Trophoblast cell (in vitro differentiated cells and primary cell): ENCODE measurements around the gene STAB1.

ENCODE experiments used
- DNase-seq, 2 donors: peaks; one replicate each; pipeline ENCODE4 v3.0.0-alpha.2; 2016
- H2AFZ ChIP-seq: 2 replicates; pipeline ENCODE4 v1.6.1; 2013; ENCODE audit warnings: low read length, moderate library complexity, mild to moderate bottlenecking; ENCODE audit not compliant: insufficient read depth, poor library complexity
- H2AK5ac ChIP-seq: 2 replicates; pipeline ENCODE4 v1.6.1; 2013; ENCODE audit warnings: mild to moderate bottlenecking, low read length
- H2BK120ac ChIP-seq: 2 replicates; pipeline ENCODE4 v1.6.1; 2013; ENCODE audit warnings: low read length, mild to moderate bottlenecking, moderate library complexity; ENCODE audit not compliant: insufficient read depth, poor library complexity
- H2BK12ac ChIP-seq: 2 replicates; pipeline ENCODE4 v1.6.1; 2013; ENCODE audit warnings: mild to moderate bottlenecking, low read length, moderate library complexity
- H2BK5ac ChIP-seq: 2 replicates; pipeline ENCODE4 v1.6.1; 2013; ENCODE audit warnings: low read length, low read depth, moderate library complexity, mild to moderate bottlenecking; ENCODE audit not compliant: poor library complexity
- H3K14ac ChIP-seq: 2 replicates; pipeline ENCODE4 v1.6.1; 2013; ENCODE audit warnings: mild to moderate bottlenecking, low read length
- H3K18ac ChIP-seq: 2 replicates; pipeline ENCODE4 v1.6.1; 2013; ENCODE audit warnings: mild to moderate bottlenecking, low read length
- H3K23ac ChIP-seq: 2 replicates; pipeline ENCODE4 v1.6.1; 2013; ENCODE audit warnings: low read length
- H3K27ac ChIP-seq: 2 replicates; pipeline ENCODE4 v1.5.1; 2013; ENCODE audit warnings: low read depth, mild to moderate bottlenecking, inconsistent platforms, low read length, moderate library complexity
- H3K27me3 ChIP-seq: 2 replicates; pipeline ENCODE4 v1.6.1; 2013; ENCODE audit warnings: inconsistent platforms, mild to moderate bottlenecking, low read length, moderate library complexity; ENCODE audit not compliant: insufficient read depth
- H3K36me3 ChIP-seq, 2 experiments: 1 replicate in 1 of 2; 2 replicates in 1 of 2; pipeline ENCODE4 v1.6.1; 2013; ENCODE audit warnings: low read length in 2 of 2, mild to moderate bottlenecking in 2 of 2, moderate library complexity in 1 of 2; ENCODE audit not compliant: insufficient read depth in 2 of 2, control insufficient read depth in 1 of 2
- H3K4ac ChIP-seq: 2 replicates; pipeline ENCODE4 v1.6.1; 2013; ENCODE audit warnings: low read depth, mild to moderate bottlenecking, low read length, moderate library complexity
- H3K4me1 ChIP-seq, 2 experiments: 1 replicate in 1 of 2; 2 replicates in 1 of 2; pipeline ENCODE4 v1.6.1; 2013; ENCODE audit warnings: low read length in 2 of 2, mild to moderate bottlenecking in 2 of 2, moderate library complexity in 1 of 2; ENCODE audit not compliant: insufficient read depth in 2 of 2, control insufficient read depth in 1 of 2
- H3K4me2 ChIP-seq: 2 replicates; pipeline ENCODE4 v1.6.1; 2013; ENCODE audit warnings: inconsistent platforms, mild to moderate bottlenecking, low read length, moderate library complexity
- H3K4me3 ChIP-seq: 2 replicates; pipeline ENCODE4 v1.5.1; 2013; ENCODE audit warnings: mild to moderate bottlenecking, low read depth, low read length, inconsistent platforms
- H3K79me1 ChIP-seq: one replicate; pipeline ENCODE4 v1.6.1; 2013; ENCODE audit warnings: low read length
- H3K79me2 ChIP-seq: 2 replicates; pipeline ENCODE4 v1.6.1; 2013; ENCODE audit warnings: low read length, mild to moderate bottlenecking; ENCODE audit not compliant: control insufficient read depth, insufficient read depth, poor library complexity
- H3K9ac ChIP-seq: 2 replicates; pipeline ENCODE4 v1.6.1; 2013; ENCODE audit warnings: mild to moderate bottlenecking, low read length
- H3K9me3 ChIP-seq: 2 replicates; pipeline ENCODE4 v1.6.1; 2013; ENCODE audit warnings: low read depth, mild to moderate bottlenecking, control low read depth, inconsistent platforms, low read length; ENCODE audit not compliant: insufficient read depth
- H4K12ac ChIP-seq: 2 replicates; pipeline ENCODE4 v1.6.1; 2013; ENCODE audit warnings: low read depth, mild to moderate bottlenecking, low read length, moderate library complexity
- H4K8ac ChIP-seq: 2 replicates; pipeline ENCODE4 v1.6.1; 2013; ENCODE audit warnings: low read depth, mild to moderate bottlenecking, low read length, moderate library complexity
- H4K91ac ChIP-seq: one replicate; pipeline ENCODE4 v1.6.1; 2013; ENCODE audit warnings: low read depth, mild to moderate bottlenecking, low read length, moderate library complexity
- WGBS: extraction: QIAGEN DNeasy Blood & Tissue Kit; methylation state at CpG from one replicate; pipeline ENCODE4 v1.1.7; 2013; ENCODE audit warnings: missing lambda C conversion rate; ENCODE audit not compliant: insufficient read length, insufficient coverage; ENCODE audit errors: extremely low coverage; 5-methylcytosine and 5-hydroxymethylcytosine counted together

The STAB1 gene

DNA sequence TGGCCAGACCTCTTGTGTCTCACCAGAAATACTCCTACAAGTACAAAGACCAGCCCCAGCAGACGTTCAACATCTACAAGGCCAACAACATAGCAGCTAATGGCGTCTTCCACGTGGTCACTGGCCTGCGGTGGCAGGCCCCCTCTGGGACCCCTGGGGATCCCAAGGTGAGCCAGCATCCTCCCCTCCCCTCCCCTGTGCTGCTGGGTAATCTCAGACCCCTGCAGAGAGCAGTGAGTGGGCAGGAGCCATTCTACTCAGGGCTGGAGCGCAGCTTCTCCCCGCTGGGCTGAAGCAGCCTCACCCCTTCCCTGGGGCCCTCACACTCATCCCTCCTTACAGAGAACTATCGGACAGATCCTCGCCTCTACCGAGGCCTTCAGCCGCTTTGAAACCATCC is 9.8 kb downstream of the STAB1 start:
- no peak overlapping the region for H4K8ac ChIP-seq
- no peak overlapping the region for H3K23ac ChIP-seq
- no peak overlapping the region for H4K91ac ChIP-seq
- no peaks in the 10 kb centered on the region for H3K27me3 ChIP-seq
- peaks cover 2% of the 10 kb centered on the region for H3K9me3 ChIP-seq
- H2BK12ac ChIP-seq, result no peak overlapping the region
- no peak overlapping the region for H3K27ac ChIP-seq
- H3K36me3 ChIP-seq, result no peaks in the 10 kb centered on the region
- no peak for DNase-seq
- no peak overlapping the region for H3K4ac ChIP-seq
- no peak overlapping the region for H2AFZ ChIP-seq
- no peak overlapping the region for H3K14ac ChIP-seq
- no peak overlapping the region for H2BK5ac ChIP-seq
- WGBS, result no CpG with 5 or more reads among the region's 10 CpGs
- no peak overlapping the region for H3K4me2 ChIP-seq
- no peak overlapping the region for H3K9ac ChIP-seq
- H3K79me1 ChIP-seq, result no peaks in the 10 kb centered on the region
- H2AK5ac ChIP-seq, result no peak overlapping the region
- no peak overlapping the region for H3K4me3 ChIP-seq
- H4K12ac ChIP-seq, result no peak overlapping the region
- H3K18ac ChIP-seq, result no peak overlapping the region
- H3K4me1 ChIP-seq, result no peaks in the 10 kb centered on the region
- no peak overlapping the region for H2BK120ac ChIP-seq
- no peaks in the 10 kb centered on the region for H3K79me2 ChIP-seq

DNA sequence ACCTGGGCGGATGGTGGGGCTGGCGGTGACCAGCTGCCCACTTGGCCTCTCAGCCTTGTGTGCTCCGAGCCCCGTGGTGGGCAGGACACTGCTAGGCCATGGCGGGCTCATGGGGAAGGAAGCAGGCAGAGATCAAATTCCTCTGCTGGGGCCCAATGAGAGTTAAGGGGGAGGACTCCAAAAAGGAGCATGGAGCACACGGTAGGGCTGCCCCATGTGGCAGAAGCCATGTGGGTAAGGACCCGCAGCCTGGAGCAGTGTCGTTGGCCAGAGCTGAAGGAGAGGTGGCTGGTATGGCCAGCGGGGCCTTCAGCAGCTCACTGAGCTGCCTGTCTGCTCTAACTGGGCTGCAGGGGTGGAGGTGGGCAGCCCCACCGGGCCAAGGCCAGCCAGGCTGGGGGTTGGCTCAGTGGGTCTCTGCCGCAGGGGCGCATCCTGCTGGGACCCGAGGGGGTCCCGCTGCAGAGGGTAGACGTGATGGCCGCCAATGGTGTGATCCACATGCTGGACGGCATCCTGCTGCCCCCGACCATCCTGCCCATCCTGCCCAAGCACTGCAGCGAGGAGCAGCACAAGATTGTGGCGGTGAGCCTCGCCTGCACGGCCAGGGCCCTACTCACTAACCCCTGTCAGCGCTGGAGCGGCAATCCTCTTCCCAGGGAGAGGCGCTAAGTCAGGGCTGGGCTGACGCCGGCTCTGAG is 11.3 kb downstream of the STAB1 start:
- Histone ChIP-seq H2BK120ac (no peak overlapping the region), H2BK12ac (no peak overlapping the region), H3K14ac (no peak overlapping the region), H3K18ac (no peak overlapping the region), H3K79me2 (no peaks in the 10 kb centered on the region), H3K4me3 (peak overlapping the region; percentile 40), H3K4ac (no peak overlapping the region), H3K27ac (no peak overlapping the region), H3K4me1 (no peaks in the 10 kb centered on the region), H2BK5ac (no peak overlapping the region), H4K12ac (no peak overlapping the region), H3K4me2 (no peak overlapping the region), H3K9me3 (peaks cover 2% of the 10 kb centered on the region), H2AK5ac (no peak overlapping the region), H3K36me3 (no peaks in the 10 kb centered on the region), H4K91ac (no peak overlapping the region), H2AFZ (no peak overlapping the region), H4K8ac (no peak overlapping the region), H3K27me3 (no peaks in the 10 kb centered on the region), H3K23ac (no peak overlapping the region), H3K79me1 (no peaks in the 10 kb centered on the region), H3K9ac (no peak overlapping the region)
- DNase-seq, result no peak
- no CpG with 5 or more reads among the region's 27 CpGs for WGBS

DNA sequence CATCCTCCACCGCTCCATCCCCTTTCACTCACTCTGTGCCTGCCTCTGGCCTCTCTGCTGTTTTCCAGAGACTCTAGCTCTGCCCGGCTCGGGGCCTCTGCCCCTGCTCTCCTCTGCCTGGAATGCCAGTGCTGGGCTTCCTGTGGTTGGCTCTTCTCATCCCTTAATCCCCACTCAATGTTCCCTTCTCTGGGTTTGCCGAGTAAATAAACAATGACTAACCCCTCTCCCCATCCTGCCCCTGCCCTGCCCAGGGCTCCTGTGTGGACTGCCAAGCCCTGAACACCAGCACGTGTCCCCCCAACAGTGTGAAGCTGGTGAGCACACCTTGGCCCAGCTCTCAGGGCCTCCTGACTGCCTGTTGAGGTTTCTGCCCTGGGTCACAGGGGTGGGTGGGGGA is 12.2 kb downstream of the STAB1 start:
- no peak overlapping the region for H4K12ac ChIP-seq
- no peaks in the 10 kb centered on the region for H3K79me2 ChIP-seq
- no peaks in the 10 kb centered on the region for H3K79me1 ChIP-seq
- no peak for DNase-seq
- no peak overlapping the region for H3K14ac ChIP-seq
- no peaks in the 10 kb centered on the region for H3K27me3 ChIP-seq
- no peak overlapping the region for H3K18ac ChIP-seq
- no peak overlapping the region for H4K8ac ChIP-seq
- no peak overlapping the region for H2AFZ ChIP-seq
- H3K23ac ChIP-seq, result no peak overlapping the region
- H3K4me3 ChIP-seq, result no peak overlapping the region
- no peak overlapping the region for H2BK12ac ChIP-seq
- no peak overlapping the region for H2BK5ac ChIP-seq
- no peak overlapping the region for H3K4me2 ChIP-seq
- no peak overlapping the region for H2AK5ac ChIP-seq
- peaks cover 2% of the 10 kb centered on the region for H3K9me3 ChIP-seq
- no peak overlapping the region for H3K27ac ChIP-seq
- WGBS, result no CpG with 5 or more reads among the region's 5 CpGs
- H3K36me3 ChIP-seq, result no peaks in the 10 kb centered on the region
- no peak overlapping the region for H3K4ac ChIP-seq
- no peak overlapping the region for H3K9ac ChIP-seq
- H3K4me1 ChIP-seq, result no peaks in the 10 kb centered on the region
- no peak overlapping the region for H4K91ac ChIP-seq
- no peak overlapping the region for H2BK120ac ChIP-seq

DNA sequence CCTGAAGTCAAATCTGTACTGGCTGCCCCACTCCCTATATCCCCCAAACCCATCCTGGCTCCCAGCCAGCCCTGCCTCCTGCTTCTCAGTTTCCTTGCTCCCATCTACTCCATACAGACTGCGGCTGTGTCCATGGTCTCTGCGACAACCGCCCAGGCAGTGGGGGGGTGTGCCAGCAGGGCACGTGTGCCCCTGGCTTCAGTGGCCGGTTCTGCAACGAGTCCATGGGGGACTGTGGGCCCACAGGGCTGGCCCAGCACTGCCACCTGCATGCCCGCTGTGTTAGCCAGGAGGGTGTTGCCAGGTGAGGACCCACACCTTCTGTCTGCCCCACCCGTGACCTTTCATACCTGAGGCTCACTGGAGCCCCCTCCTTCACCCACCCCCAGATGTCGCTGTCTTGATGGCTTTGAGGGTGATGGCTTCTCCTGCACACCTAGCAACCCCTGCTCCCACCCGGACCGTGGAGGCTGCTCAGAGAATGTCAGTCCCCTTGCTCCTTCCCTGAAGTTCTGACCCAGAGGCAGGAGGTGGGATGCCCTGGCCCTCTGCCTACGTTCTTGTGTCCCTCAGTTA is 14.7 kb downstream of the STAB1 start:
- Histone ChIP-seq H3K79me2 (no peaks in the 10 kb centered on the region), H3K27me3 (no peaks in the 10 kb centered on the region), H2AFZ (no peak overlapping the region), H3K18ac (no peak overlapping the region), H3K14ac (no peak overlapping the region), H4K8ac (no peak overlapping the region), H4K91ac (no peak overlapping the region), H3K79me1 (no peaks in the 10 kb centered on the region), H3K27ac (no peak overlapping the region), H3K9ac (no peak overlapping the region), H2BK12ac (no peak overlapping the region), H2AK5ac (no peak overlapping the region), H2BK120ac (no peak overlapping the region), H3K36me3 (no peaks in the 10 kb centered on the region), H2BK5ac (no peak overlapping the region), H3K4me2 (no peak overlapping the region), H3K4ac (no peak overlapping the region), H3K4me1 (no peaks in the 10 kb centered on the region), H4K12ac (no peak overlapping the region), H3K4me3 (no peak overlapping the region), H3K23ac (no peak overlapping the region), H3K9me3 (peaks cover 2% of the 10 kb centered on the region)
- WGBS, result no CpG with 5 or more reads among the region's 12 CpGs
- no peak for DNase-seq
